ENCODE measurements around the gene SDK1. TPM values are rescaled to one million over a fixed set of nuclear protein-coding genes. Genes with fewer than 3 reads are reported as not detected.

SDK1 gene
- total RNA-seq, 1 experiment from 2014 or later: 20.0 TPM

DNA sequence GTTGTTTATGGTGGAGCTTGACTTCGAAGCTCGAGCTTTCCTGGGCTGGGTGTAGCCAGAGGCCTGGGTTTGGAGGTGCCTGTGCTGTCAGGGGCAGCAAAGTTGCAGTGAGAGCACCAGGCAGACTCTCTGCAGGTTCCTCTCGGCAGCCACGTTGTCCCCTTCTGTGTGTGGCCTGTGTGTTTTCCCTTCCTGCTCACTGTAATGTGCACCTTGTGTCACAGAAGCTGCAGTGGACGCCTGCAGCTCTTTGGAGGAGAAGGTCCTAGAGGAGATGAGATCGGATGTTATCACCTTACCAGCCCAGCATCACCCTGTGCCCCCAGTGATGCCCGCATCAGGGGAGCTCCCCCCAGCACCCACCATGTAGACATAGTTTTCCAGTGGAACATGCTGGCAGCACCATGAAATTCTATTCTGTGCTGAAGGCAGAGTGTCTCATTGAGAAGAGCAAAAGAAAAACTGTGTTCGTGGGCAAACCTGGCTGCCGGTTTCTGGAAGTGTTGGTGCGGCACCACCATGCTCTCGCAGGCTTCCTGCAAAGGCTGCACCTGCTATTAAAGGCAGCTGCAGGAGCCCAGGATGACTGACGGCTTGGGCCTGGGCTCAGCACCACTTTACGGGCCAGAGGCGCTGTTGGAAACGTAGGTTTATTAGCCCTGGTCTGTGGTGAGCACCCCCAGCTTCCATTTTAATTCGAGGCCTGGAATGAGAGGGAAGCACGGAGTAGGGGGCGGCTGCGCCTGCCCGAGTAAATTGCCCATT lies 771.3 kb downstream of the SDK1 start:
- intact Hi-C loops (cut with micrococcal nuclease; ENCODE audit: unreplicated experiment): no loop called here
- CTCF ChIA-PET: no interaction called here
- BruUV-seq (replicated peaks): no TSS peak
- DNase-seq: no peak
- TF ChIP-seq CTCF (IDR thresholded peaks at IDR 0.05; ENCODE audit: unreplicated experiment): no peak
- H3K27ac Mint-ChIP-seq (ENCODE audit: unreplicated experiment): no peak overlapping the region
- H3K4me1 Mint-ChIP-seq (ENCODE audit: low read depth, unreplicated experiment): no peaks in the 10 kb centered on the region
- no peaks in the 10 kb centered on the region for H3K36me3 Mint-ChIP-seq (ENCODE audit: insufficient read depth, unreplicated experiment)
- H3K9me3 Mint-ChIP-seq (ENCODE audit: low read depth, unreplicated experiment): no peaks in the 10 kb centered on the region
- H3K27me3 Mint-ChIP-seq (ENCODE audit: unreplicated experiment): no peaks in the 10 kb centered on the region
- H3K4me3 Mint-ChIP-seq (ENCODE audit: low read depth, unreplicated experiment): no peak overlapping the region

DNA sequence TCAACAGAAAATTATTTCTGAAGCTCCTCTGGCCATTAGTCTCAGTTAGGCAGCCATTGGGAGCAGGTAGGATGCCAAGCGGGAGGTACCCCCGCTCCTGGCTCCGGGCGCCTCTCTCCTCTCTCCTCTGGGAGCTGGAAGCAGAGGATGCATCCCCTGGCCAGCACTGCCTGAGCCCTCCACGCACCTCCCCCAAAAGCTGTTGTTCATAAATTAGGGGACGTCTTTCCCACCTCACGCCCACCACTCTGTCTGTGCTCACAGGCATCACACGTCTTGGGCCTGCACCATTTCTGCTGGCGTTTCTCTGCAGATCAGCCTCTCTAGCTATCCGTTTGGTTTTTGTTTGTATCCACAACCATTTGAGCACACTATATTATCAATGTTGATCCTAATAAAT lies 772.0 kb downstream of the SDK1 start:
- no peak for TF ChIP-seq CTCF (IDR thresholded peaks at IDR 0.05; ENCODE audit: unreplicated experiment)
- no peak overlapping the region for H3K4me3 Mint-ChIP-seq (ENCODE audit: low read depth, unreplicated experiment)
- no peaks in the 10 kb centered on the region for H3K4me1 Mint-ChIP-seq (ENCODE audit: low read depth, unreplicated experiment)
- H3K27me3 Mint-ChIP-seq (ENCODE audit: unreplicated experiment): no peaks in the 10 kb centered on the region
- no peaks in the 10 kb centered on the region for H3K9me3 Mint-ChIP-seq (ENCODE audit: low read depth, unreplicated experiment)
- no TSS peak for BruUV-seq (replicated peaks)
- H3K36me3 Mint-ChIP-seq (ENCODE audit: insufficient read depth, unreplicated experiment): no peaks in the 10 kb centered on the region
- intact Hi-C loops (cut with micrococcal nuclease; ENCODE audit: unreplicated experiment): no loop called here
- no peak for DNase-seq
- CTCF ChIA-PET: no interaction called here
- H3K27ac Mint-ChIP-seq (ENCODE audit: unreplicated experiment): no peak overlapping the region

DNA sequence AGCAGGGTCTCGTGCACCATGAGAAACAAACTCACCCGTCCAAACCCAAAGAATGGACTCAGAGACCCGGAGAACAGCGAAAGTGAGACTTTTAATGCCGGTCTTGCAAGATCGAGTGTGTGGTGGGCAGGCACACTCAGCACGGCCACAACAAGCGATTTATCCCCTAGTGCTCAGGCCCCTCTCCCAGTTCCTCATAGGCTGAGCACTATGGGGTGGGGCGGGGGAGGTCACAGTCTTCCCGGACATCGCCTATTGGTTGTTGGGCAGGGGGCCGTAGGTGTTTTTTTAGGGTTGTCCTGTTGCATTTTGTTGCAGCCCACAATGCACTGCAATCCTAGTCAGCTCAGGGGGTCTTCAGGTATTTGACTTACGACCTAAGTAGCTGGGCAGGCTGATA lies 772.7 kb downstream of the SDK1 start:
- no peak overlapping the region for H3K27ac Mint-ChIP-seq (ENCODE audit: unreplicated experiment)
- no peaks in the 10 kb centered on the region for H3K36me3 Mint-ChIP-seq (ENCODE audit: insufficient read depth, unreplicated experiment)
- CTCF ChIA-PET: no interaction called here
- H3K27me3 Mint-ChIP-seq (ENCODE audit: unreplicated experiment): no peaks in the 10 kb centered on the region
- TF ChIP-seq CTCF (IDR thresholded peaks at IDR 0.05; ENCODE audit: unreplicated experiment): no peak
- no peaks in the 10 kb centered on the region for H3K4me1 Mint-ChIP-seq (ENCODE audit: low read depth, unreplicated experiment)
- H3K9me3 Mint-ChIP-seq (ENCODE audit: low read depth, unreplicated experiment): no peaks in the 10 kb centered on the region
- no peak for DNase-seq
- intact Hi-C loops (cut with micrococcal nuclease; ENCODE audit: unreplicated experiment): no loop called here
- no peak overlapping the region for H3K4me3 Mint-ChIP-seq (ENCODE audit: low read depth, unreplicated experiment)
- no TSS peak for BruUV-seq (replicated peaks)

GRCh38 chr7:4074407-4074806 lies 773.4 kb downstream of the SDK1 start:
- BruUV-seq (replicated peaks): no TSS peak
- CTCF ChIA-PET: no interaction called here
- intact Hi-C loops (cut with micrococcal nuclease; ENCODE audit: unreplicated experiment): no loop called here
- no peak for TF ChIP-seq CTCF (IDR thresholded peaks at IDR 0.05; ENCODE audit: unreplicated experiment)
- Mint-ChIP-seq H3K9me3 (ENCODE audit: low read depth, unreplicated experiment) (no peaks in the 10 kb centered on the region), H3K27ac (ENCODE audit: unreplicated experiment) (no peak overlapping the region), H3K27me3 (ENCODE audit: unreplicated experiment) (no peaks in the 10 kb centered on the region), H3K36me3 (ENCODE audit: insufficient read depth, unreplicated experiment) (no peaks in the 10 kb centered on the region), H3K4me1 (ENCODE audit: low read depth, unreplicated experiment) (no peaks in the 10 kb centered on the region), H3K4me3 (ENCODE audit: low read depth, unreplicated experiment) (no peak overlapping the region)
- no peak for DNase-seq
